KMS-11 (cell line): ENCODE results near the gene C1orf198.

Experiments used
- H2AFZ ChIP-seq: fragments of 200-600 bp; sonication (generic); 2 replicates; pipeline ENCODE4 v1.6.1; 2016; ENCODE audit warnings: antibody characterized with exemption, mixed run types, low read depth
- H3K27ac ChIP-seq: fragments of 200-600 bp; sonication (generic); 2 replicates; pipeline ENCODE4 v1.6.1; 2016; ENCODE audit warnings: mild to moderate bottlenecking, mixed run types
- H3K27me3 ChIP-seq: fragments of 200-600 bp; sonication (generic); 2 replicates; pipeline ENCODE4 v1.6.1; 2017; ENCODE audit warnings: mild to moderate bottlenecking, low read depth, mixed run types, moderate library complexity; ENCODE audit not compliant: insufficient read depth
- H3K36me3 ChIP-seq: fragments of 200-600 bp; sonication (generic); 2 replicates; pipeline ENCODE4 v1.6.1; 2017; ENCODE audit warnings: mild to moderate bottlenecking, mixed run types; ENCODE audit not compliant: insufficient read depth
- H3K4me1 ChIP-seq: fragments of 200-600 bp; sonication (generic); 2 replicates; pipeline ENCODE4 v1.6.1; 2016; ENCODE audit warnings: mild to moderate bottlenecking, low read depth, mixed run types; ENCODE audit not compliant: poor library complexity, severe bottlenecking
- H3K4me2 ChIP-seq: fragments of 200-600 bp; sonication (generic); 2 replicates; pipeline ENCODE4 v1.7.0; 2016; ENCODE audit warnings: mild to moderate bottlenecking, mixed run types
- H3K4me3 ChIP-seq: fragments of 200-600 bp; sonication (generic); IDR thresholded peaks from 2 replicates; pipeline ENCODE4 v1.6.1; 2017; ENCODE audit warnings: low read depth, low read length, mixed read lengths; ENCODE audit not compliant: insufficient read depth
- H3K79me2 ChIP-seq: fragments of 200-600 bp; sonication (generic); 2 replicates; pipeline ENCODE4 v1.6.1; 2016; ENCODE audit warnings: low read depth, mixed run types; ENCODE audit not compliant: insufficient read depth
- H3K9ac ChIP-seq: fragments of 200-600 bp; sonication (generic); 2 replicates; pipeline ENCODE4 v1.6.1; 2016; ENCODE audit warnings: mild to moderate bottlenecking, mixed run types
- H4K20me1 ChIP-seq: fragments of 200-600 bp; sonication (generic); 2 replicates; pipeline ENCODE4 v1.6.1; 2016; ENCODE audit warnings: mild to moderate bottlenecking, mixed run types; ENCODE audit not compliant: insufficient read depth
- TF ChIP-seq, protein P1 (sequence below): fragments of 200-600 bp; sonication (generic); conservative IDR thresholded peaks from 2 replicates; pipeline ENCODE4 v1.6.1; 2017; ENCODE audit warnings: low read depth, mild to moderate bottlenecking, antibody characterized with exemption, low read length, moderate library complexity, mixed read lengths

Gene C1orf198

DNA sequence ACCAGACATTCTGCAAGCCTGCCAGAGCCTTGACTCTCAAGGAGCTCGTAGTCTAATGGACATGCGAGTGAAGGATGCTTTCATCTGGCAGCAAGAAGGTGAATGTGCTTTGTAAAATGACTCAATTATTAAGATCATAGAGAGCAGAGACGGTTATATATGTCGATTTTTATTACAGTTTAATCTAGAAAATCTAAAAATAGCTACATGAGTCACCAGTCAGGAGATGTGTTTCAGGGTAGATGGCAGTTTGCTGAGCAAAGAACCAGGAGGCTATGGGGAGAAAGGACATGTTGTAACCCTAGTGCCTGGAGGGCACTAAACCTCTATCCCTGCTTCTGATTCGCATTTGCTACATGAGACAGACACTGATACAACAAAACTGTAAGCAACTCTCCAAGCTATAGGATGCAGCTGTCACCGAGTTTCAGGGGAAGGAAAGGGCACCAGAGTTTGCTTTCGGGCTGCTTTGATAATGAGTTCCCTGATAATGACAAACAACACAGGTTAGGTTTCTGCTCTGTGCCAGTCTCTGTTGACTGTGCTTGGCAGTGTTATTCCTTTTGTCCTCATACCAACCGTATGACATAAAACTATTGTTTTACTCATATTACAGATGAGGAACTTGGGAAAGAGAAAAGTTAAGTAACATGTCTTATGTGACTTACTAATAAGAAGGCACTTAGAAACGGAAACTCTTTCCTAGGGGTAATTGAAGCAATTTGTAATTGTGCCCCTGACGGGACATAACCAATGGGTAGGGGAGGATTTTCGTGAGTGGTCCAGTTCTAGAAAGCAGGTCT lies 43.2 kb downstream of the C1orf198 start:
- Histone ChIP-seq H4K20me1 (no peaks in the 10 kb centered on the region), H3K9ac (no peak overlapping the region), H3K79me2 (no peaks in the 10 kb centered on the region), H3K4me3 (no peak overlapping the region), H3K27me3 (no peaks in the 10 kb centered on the region), H3K4me1 (no peaks in the 10 kb centered on the region), H3K27ac (no peak overlapping the region), H3K4me2 (no peak overlapping the region), H3K36me3 (no peaks in the 10 kb centered on the region), H2AFZ (no peak overlapping the region)
- TF ChIP-seq, protein P1, sequence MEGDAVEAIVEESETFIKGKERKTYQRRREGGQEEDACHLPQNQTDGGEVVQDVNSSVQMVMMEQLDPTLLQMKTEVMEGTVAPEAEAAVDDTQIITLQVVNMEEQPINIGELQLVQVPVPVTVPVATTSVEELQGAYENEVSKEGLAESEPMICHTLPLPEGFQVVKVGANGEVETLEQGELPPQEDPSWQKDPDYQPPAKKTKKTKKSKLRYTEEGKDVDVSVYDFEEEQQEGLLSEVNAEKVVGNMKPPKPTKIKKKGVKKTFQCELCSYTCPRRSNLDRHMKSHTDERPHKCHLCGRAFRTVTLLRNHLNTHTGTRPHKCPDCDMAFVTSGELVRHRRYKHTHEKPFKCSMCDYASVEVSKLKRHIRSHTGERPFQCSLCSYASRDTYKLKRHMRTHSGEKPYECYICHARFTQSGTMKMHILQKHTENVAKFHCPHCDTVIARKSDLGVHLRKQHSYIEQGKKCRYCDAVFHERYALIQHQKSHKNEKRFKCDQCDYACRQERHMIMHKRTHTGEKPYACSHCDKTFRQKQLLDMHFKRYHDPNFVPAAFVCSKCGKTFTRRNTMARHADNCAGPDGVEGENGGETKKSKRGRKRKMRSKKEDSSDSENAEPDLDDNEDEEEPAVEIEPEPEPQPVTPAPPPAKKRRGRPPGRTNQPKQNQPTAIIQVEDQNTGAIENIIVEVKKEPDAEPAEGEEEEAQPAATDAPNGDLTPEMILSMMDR, result no peak

DNA sequence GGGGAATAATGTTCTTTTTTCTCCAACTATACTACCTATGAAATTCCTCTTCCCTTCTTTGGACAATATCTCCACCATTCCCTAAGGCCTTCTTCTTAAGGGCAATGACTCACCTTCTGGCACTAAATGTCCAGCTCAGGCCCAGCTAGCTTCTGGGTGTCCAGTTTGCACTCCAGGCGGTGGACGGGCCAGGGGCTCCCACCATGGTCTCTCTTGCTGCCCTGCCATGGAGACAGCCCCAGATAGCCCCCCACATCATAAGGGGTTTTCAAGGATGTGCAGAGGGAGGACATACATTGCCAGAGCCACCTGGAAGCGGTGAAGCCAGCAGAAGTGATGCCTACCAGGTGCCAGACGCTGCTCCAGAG lies 43.8 kb downstream of the C1orf198 start:
- Histone ChIP-seq H3K36me3 (no peaks in the 10 kb centered on the region), H3K79me2 (no peaks in the 10 kb centered on the region), H3K27me3 (no peaks in the 10 kb centered on the region), H2AFZ (no peak overlapping the region), H3K4me3 (no peak overlapping the region), H3K4me1 (no peaks in the 10 kb centered on the region), H4K20me1 (no peaks in the 10 kb centered on the region), H3K4me2 (no peak overlapping the region), H3K9ac (no peak overlapping the region), H3K27ac (no peak overlapping the region)
- TF ChIP-seq, protein P1, result no peak

GRCh38 chr1:230823931-230824381 lies 44.4 kb downstream of the C1orf198 start:
- H3K27me3 ChIP-seq, result no peaks in the 10 kb centered on the region
- no peak overlapping the region for H2AFZ ChIP-seq
- no peaks in the 10 kb centered on the region for H3K79me2 ChIP-seq
- H3K4me3 ChIP-seq, result no peak overlapping the region
- H3K4me2 ChIP-seq, result no peak overlapping the region
- TF ChIP-seq, protein P1, result no peak
- H3K4me1 ChIP-seq, result no peaks in the 10 kb centered on the region
- no peaks in the 10 kb centered on the region for H3K36me3 ChIP-seq
- H4K20me1 ChIP-seq, result no peaks in the 10 kb centered on the region
- no peak overlapping the region for H3K27ac ChIP-seq
- no peak overlapping the region for H3K9ac ChIP-seq

- no peaks in the 10 kb centered on the region for H3K4me1 ChIP-seq
- no peak overlapping the region for H2AFZ ChIP-seq
- H3K4me3 ChIP-seq, result no peak overlapping the region
- H3K27me3 ChIP-seq, result no peaks in the 10 kb centered on the region
- no peaks in the 10 kb centered on the region for H3K36me3 ChIP-seq
- no peak overlapping the region for H3K27ac ChIP-seq
- TF ChIP-seq, protein P1, result no peak
- H3K4me2 ChIP-seq, result no peak overlapping the region
- no peak overlapping the region for H3K9ac ChIP-seq
- no peaks in the 10 kb centered on the region for H3K79me2 ChIP-seq
- no peaks in the 10 kb centered on the region for H4K20me1 ChIP-seq
Measured at GRCh38 chr1:230823426-230823825, 44.9 kb downstream of the C1orf198 start.
